Measurements from ENCODE around the gene BSG. TPM values are rescaled to one million over a fixed set of nuclear protein-coding genes. Genes with fewer than 3 reads are reported as not detected.
A peak's percentile ranks its signal among the peaks of the same experiment; 100 is the strongest.

Gene BSG
- total and polyA plus RNA-seq, 9 of the 15 experiments (the other 6 are each of a cell fraction or from before 2014, with no cell fraction given): 4.6 to 495 (median 187) TPM

- TF ChIP-seq MNT (conservative IDR thresholded peaks at IDR 0.05): peak; percentile 81 to 90
- no peak for TF ChIP-seq MBD1 (CRISPR knock-in tag; IDR thresholded peaks at IDR 0.05)
- no peak for TF ChIP-seq ZNF318 (IDR thresholded peaks at IDR 0.05; ENCODE audit: borderline replicate concordance in 1 of 2, low read depth in 1 of 2)
- TF ChIP-seq SIN3A (IDR thresholded peaks at IDR 0.05; ENCODE audit: borderline replicate concordance in 2 of 2, control insufficient read depth in 1 of 2, low read depth in 2 of 2, low read length in 2 of 2): peak; percentile 51 to 61; a peak in 2 of 4 replicates
- peak; percentile 95 for TF ChIP-seq TOE1 (IDR thresholded peaks at IDR 0.05; ENCODE audit: borderline replicate concordance)
- no peak for TF ChIP-seq TOE1 (CRISPR knock-in tag; IDR thresholded peaks at IDR 0.05; ENCODE audit: borderline replicate concordance, low read depth)
- no peak for TF ChIP-seq TSHZ1 (CRISPR knock-in tag; IDR thresholded peaks at IDR 0.05)
- peak; percentile 87 for TF ChIP-seq GATA2 (CRISPR knock-in tag; IDR thresholded peaks at IDR 0.05)
- no peak for TF ChIP-seq ZNF212 (CRISPR knock-in tag; IDR thresholded peaks at IDR 0.05)
- 0 out of 2 replicates have a peak, but pooled peaks have one; percentile 29 for TF ChIP-seq RBM15 (IDR thresholded peaks at IDR 0.05; ENCODE audit: insufficient read depth, low read length)
Measured at GRCh38 chr19:572140-572742, at the start of gene BSG (continued).
